SK-N-SH treated with all-trans-retinoic acid at 6 μM for 48 hours (cell line): ENCODE measurements around the gene LENG1.

Source experiments
- CREB5 ChIP-seq: fragments of 250-450 bp; sonication (Bioruptor Pico); IDR thresholded peaks from 2 replicates; pipeline ENCODE4 v1.5.1; 2020; ENCODE audit warnings: low read depth, mild to moderate bottlenecking, moderate library complexity
- GLIS3 ChIP-seq: fragments of 250-450 bp; sonication (Bioruptor Pico); IDR thresholded peaks from 2 replicates; pipeline ENCODE4 v1.5.0; 2020; ENCODE audit warnings: mild to moderate bottlenecking, moderate library complexity
- PATZ1 ChIP-seq: fragments of 250-450 bp; sonication (Bioruptor Pico); IDR thresholded peaks from 2 replicates; pipeline ENCODE4 v1.8.0; 2020; ENCODE audit warnings: mild to moderate bottlenecking, moderate library complexity, borderline replicate concordance
- PPARA ChIP-seq: fragments of 250-450 bp; sonication (Bioruptor Pico); IDR thresholded peaks from 2 replicates; pipeline ENCODE4 v1.5.0; 2020; ENCODE audit warnings: mild to moderate bottlenecking, borderline replicate concordance
- RARB ChIP-seq: fragments of 250-450 bp; sonication (Bioruptor Pico); IDR thresholded peaks from 2 replicates; pipeline ENCODE4 v1.8.0; 2021; ENCODE audit warnings: mild to moderate bottlenecking, moderate library complexity

GRCh38 chr19:54137699-54138488 lies 21.6 kb downstream of the LENG1 start, which contains the start of gene CNOT3:
- TF ChIP-seq PATZ1 (CRISPR knock-in tag), result no peak
- no peak for TF ChIP-seq CREB5 (CRISPR knock-in tag)
- no peak for TF ChIP-seq GLIS3 (CRISPR knock-in tag)
- TF ChIP-seq RARB (CRISPR knock-in tag), result no peak
- TF ChIP-seq PPARA, result no peak
